HS-5 (cell line): Measurements from ENCODE around the gene ABLIM1.

Experiments
- DNase-seq: peaks from one replicate; pipeline ENCODE4 v3.0.0-alpha.2; 2012; ENCODE audit warnings: low read depth

ABLIM1 gene

DNA sequence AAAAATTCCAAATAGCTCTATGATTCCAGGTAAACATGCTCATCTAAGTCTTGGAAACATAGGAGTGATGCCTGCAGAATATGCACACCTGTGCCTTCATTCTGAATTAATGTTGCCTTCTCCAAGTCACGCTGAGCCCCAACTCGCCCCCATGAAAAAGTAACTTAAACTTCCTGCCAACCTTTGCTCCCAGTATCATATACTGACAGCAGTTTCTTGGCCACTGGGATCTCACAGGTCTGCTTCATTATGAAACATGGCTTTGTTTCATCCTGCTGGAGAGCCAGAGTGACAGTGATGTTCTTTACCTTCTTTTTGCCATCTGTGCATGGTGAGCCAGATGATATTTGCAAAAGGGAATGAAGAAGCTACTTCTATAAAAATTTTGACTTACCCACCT lies 34.9 kb downstream of the ABLIM1 start:
- DNase-seq = no peak

- no peak for DNase-seq
These were observed 39.4 kb downstream of the ABLIM1 start for GRCh38 chr10:114618722-114619121.

- no peak for DNase-seq
These were observed 41.6 kb downstream of the ABLIM1 start for GRCh38 chr10:114616516-114616915.

DNA sequence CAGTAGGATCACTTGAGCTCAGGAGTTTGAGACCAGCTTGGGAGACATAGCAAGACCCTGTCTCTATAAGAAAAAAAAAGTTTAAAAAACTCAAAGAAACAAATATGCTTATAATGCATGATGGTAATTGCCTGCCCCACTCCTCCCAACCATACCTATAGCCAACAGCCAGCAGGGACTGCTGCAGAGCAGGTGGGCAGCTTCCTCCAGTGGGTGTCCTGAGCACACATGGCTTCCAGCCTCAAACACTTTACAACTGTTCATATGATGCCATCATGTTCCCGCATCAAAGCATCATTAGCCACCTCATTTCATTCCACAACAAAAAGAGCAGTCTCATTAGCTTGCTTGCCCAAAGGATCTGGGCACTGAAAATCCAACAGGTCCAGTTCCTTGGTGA lies 42.0 kb downstream of the ABLIM1 start:
- no peak for DNase-seq

DNA sequence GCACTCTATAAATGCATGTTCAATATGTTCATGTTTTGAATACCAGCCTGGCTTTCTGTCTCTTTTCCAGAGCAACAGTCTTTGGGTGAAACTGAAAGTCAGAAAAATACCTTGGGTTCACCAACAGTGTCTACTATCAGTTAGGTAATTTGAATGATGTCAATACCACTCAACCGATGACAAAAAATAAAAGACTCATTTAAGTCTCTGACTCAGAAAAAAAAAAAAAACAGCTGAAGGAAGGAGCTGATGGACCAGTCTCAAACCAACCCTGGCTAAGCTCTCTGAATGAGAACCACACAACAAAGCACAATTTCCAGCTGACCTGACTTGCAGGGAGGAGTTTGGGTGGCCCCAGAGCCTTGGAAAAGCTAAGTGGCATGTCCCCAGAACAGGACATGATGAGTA lies 42.5 kb downstream of the ABLIM1 start:
- no peak for DNase-seq

DNA sequence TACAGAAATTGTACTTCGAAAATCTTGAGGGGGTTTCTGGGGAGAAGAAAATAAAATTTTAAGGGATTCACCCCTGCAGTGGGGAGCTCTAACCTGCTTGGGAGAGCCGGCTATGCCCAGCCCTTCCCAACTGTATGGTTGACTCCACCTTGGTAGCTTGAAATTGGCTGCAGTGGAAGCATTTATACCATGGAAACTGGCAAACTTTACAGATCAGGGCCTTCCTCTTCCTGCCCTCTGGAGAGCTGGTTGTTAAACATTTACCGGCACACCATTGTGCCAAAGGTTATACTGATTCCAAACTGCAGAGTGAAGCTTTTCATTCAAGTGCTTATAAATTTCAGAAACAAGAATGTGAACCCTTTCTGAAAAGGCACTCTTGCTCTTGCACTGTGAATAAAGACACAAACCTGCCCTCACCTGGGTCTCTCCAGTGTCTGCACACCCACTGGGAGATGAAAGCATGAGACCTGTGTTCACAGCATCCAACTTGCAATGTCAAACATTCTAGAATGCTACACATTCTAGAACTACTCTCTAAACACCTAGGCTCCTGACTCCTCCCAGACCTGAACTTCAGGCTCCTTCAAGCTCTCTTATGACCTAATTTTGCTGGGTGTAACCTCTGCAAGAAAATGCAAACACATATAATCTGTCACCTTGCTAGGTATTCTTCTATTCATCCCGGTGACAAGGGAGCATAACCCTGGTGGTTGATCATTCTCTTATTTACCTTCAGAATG lies 44.7 kb downstream of the ABLIM1 start:
- no peak for DNase-seq

DNA sequence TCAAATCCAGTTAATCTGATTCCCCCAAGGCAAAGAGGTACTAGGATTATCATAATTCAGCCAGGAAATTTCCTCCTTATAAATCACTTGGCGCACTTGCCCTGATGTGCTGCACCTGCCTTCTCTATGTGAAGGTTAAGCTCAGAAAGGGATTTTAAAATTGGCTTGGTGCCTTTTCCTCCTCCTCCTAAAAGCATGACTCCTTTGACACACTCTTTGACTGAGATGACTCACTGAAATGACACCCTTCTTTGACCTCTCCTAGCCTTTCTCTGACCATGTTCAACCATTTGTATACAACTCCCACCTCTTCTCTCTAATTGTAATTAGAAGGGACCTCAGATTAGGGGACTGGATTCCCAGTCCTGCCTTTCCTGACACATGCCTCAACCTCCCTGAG lies 46.5 kb downstream of the ABLIM1 start:
- no peak for DNase-seq

GRCh38 chr10:114609518-114610426 lies 48.3 kb downstream of the ABLIM1 start:
- no peak for DNase-seq

GRCh38 chr10:114607358-114607998 lies 50.6 kb downstream of the ABLIM1 start:
- no peak for DNase-seq

GRCh38 chr10:114605155-114605797 lies 52.8 kb downstream of the ABLIM1 start:
- DNase-seq = no peak

DNA sequence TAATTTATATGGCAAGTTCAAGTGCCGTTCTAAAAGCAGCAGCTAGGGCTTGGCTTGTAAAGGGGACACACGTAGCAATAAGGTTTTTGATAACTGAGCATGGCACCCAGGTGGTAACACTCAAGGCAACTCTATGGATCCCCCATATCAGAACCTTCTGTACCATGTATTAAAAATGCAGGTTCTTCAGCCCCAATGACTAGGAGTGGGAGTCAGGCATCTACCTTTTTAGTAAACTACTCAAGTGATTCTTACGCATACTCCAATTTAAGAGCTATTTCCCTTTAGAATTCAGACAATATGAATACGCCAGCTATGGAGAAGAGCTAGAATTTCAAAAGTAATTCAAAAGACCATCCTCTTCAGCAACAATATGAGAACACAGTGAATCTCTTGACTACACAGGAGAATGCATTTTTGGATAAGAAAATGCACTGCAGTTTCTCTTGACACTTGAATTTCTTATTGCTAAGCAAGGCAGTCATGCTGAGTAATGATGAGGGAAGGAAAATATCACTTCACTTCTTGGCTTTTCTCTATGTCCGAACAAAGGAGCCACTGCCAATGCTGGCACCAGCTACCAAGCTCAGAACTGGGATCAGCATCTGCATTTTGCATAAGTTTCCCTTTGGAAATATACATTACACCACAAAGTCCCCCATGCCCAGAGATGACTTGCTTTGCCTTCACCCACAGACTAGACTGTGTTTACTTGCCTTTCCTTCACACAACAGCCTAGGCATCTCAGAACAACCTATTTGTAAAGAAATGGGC lies 53.5 kb downstream of the ABLIM1 start:
- no peak for DNase-seq

DNA sequence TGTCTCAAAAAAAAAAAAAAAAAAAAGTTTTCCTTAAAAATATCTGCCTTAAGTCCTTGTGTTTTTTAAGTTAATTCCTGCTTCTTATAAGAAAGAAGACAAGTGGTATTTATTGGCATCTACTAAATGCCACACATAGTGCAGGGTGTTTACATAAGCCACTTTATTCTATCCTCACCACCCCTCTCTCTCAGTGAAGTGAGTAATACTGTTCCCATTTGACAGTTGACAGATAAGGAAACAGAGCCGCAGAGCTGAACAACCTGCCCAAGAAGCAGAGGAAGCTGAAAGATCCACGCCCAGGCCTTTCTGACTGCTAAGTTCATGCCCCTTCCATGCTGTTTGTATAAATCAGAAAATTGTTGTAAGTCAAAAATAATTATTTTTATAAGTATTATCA lies 54.1 kb downstream of the ABLIM1 start:
- no peak for DNase-seq

DNA sequence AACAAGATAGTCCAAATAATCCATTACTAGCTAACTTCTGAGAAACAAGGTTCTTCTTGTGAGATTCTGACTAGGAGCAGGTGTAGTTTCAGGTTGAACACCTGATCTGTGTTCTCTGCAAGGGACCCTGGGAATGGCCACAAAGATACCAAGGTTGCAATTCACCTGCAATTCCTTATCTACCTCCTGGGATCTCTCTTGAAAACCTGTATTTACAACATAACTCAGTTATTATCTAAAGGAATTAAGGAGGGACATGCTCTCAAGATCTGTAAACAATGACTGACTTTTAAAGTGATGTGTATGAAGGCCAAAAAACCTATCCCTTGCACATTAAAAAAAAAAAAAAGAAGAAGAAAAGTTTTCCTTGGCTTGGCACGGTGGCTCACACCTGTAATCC lies 54.8 kb downstream of the ABLIM1 start:
- DNase-seq = no peak

GRCh38 chr10:114600057-114600456 lies 58.0 kb downstream of the ABLIM1 start:
- no peak for DNase-seq

- DNase-seq = no peak
These were observed 61.3 kb downstream of the ABLIM1 start for GRCh38 chr10:114596793-114597192.

DNA sequence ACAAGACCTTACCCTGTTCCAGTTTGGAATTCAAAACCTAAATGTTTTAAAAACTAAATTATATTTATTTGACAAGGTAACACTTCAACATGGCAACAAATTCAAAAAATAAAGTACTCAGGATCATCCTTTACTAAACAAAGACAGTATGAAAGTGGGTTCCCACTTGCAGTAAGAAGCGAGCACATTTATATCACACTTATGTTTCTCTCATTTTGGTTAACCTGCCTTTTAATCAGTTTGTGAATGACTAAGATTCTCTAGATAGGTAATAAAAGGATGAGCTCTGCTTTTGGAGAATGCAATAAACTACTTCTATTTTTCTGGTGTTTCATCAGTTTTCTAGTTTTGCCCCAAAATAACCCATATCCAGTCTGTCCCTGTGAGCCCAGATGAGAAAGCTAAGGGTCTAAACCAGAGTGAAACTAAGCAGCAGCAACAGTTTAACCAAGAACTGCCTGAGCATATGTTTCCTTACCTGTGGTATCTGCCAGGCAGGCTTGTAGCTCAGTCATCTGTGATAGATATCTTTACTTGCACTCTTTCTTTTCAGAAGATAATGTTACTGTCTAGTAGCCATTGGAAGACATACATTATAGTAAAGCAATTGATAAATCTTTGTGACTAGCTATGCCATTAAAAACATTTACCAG lies 64.1 kb downstream of the ABLIM1 start:
- DNase-seq = no peak

DNA sequence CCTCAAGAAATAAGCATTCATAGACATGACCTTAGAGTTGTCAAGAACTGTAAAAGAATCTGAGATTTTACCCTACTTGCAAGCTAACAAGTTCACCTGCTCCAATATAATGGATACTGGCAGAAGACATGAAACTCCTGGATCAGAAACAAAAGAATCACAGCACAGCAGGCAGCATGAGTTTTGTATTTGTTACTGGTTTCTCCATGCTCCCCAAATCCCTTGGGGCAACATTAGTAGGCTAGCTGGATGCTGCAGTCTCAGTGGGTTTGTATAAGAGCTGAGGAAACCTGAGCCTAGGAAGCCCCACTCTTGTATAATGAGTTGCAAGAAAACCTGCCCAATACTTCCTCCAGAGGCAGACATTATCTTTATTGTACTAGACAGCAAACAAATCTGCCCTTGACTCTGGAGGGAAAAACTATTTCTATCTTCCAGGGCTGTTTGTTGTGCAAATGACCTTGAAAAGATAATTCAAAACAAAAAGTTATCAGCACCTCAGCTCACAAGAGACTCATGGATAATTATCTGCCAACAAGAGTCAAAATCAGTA lies 64.8 kb downstream of the ABLIM1 start:
- DNase-seq = no peak

- DNase-seq = no peak
These were observed 67.1 kb downstream of the ABLIM1 start for GRCh38 chr10:114590993-114591392.

DNA sequence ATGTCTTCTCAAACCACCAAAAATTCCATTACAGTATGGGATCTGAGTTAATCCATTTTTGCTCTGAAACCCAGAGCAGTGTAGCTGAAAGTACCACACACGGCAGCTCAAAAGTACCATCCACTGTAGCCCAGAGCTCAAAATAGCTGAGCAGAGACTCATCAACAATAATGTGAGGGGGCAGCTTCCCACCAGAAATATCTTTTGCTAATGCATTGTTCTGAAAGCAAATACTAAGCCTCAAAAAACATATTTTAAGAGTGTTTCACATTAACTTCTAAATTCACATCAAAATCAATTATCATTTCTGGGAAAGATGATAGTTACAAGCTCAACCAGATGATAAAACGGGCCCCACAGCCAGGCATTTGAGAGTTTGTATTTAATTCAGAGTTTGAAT lies 73.7 kb downstream of the ABLIM1 start:
- DNase-seq = no peak

GRCh38 chr10:114581071-114581470 lies 77.0 kb downstream of the ABLIM1 start:
- DNase-seq = no peak

GRCh38 chr10:114577133-114577532 lies 80.9 kb downstream of the ABLIM1 start:
- peak; percentile 42 for DNase-seq
